K562 (cell line): ENCODE measurements around the gene EIF2S1. TPM values are rescaled to one million over a fixed set of nuclear protein-coding genes. Genes with fewer than 3 reads are reported as not detected.

Experiments used
- ATAC-seq: fragments of 200-7000 bp; cut with Tn5 transposase; 3 replicates; pipeline ENCODE4 v1.9.1; 2020; ENCODE audit warnings: moderate library complexity
- BruUV-seq: library from RNA; stranded (reverse); fragments of 400-500 nt; replicated peaks from 2 replicates; lab custom pipeline; 2021; lab: Mats Ljungman, UMichigan
- CTCF ChIA-PET: fragments of 300-600 bp; formaldehyde crosslinking; extraction: SDS; loops from one replicate; lab custom pipeline; 2021; ENCODE audit warnings: low intra/inter-chr PET ratio; lab: Yijun Ruan, JAX
- POLR2A ChIA-PET: fragments of 300-600, 350-650 bp; sonication (Branson Sonifier 250); formaldehyde crosslinking; extraction: SDS; loops from one replicate; lab custom pipeline; 2021; ENCODE audit warnings: antibody characterized with exemption, inconsistent platforms; lab: Yijun Ruan, JAX
- DNase-seq, 4 experiments: peaks; one replicate each; pipeline versions ENCODE4 v3.0.0 to v3.0.0-alpha.2; 2011 to 2018; ENCODE audit warnings: low spot score in 3 of 4, mixed read lengths in 3 of 4; ENCODE audit errors: extremely low read depth in 1 of 4
- FAIRE-seq: peaks from 2 replicates; lab custom pipeline; 2011; peaks lifted over from hg19 to GRCh38; lab: Jason Lieb, UNC
- H2AFZ ChIP-seq: 2 replicates; pipeline ENCODE4 v1.6.0; 2011; ENCODE audit warnings: low read depth, low read length, control low read depth, inconsistent platforms
- H3K27ac ChIP-seq: fragments of 200-600 bp; 3 replicates; pipeline ENCODE4 v1.8.0; 2011; ENCODE audit warnings: low read depth, mild to moderate bottlenecking, control low read depth, inconsistent platforms, low read length, moderate library complexity, mixed read lengths; ENCODE audit errors: extremely low read depth
- H3K27me3 ChIP-seq, 2 experiments: fragments of 300-600 bp in 1 of 2; 2 replicates in 1 of 2; 3 replicates in 1 of 2; pipeline versions ENCODE4 v1.6.0 to v1.8.0; 2011; ENCODE audit warnings: inconsistent platforms in 2 of 2, low read length in 2 of 2, mild to moderate bottlenecking in 1 of 2, mixed read lengths in 1 of 2, moderate library complexity in 1 of 2; ENCODE audit not compliant: control insufficient read depth in 2 of 2, insufficient read depth in 2 of 2
- H3K36me3 ChIP-seq: fragments of 300-600 bp; 3 replicates; pipeline ENCODE4 v1.8.0; 2011; ENCODE audit warnings: mild to moderate bottlenecking, low read length, inconsistent platforms; ENCODE audit not compliant: control insufficient read depth, insufficient read depth
- H3K4me1 ChIP-seq, 2 experiments: fragments of 200-600 bp in 1 of 2; replicated peaks in 1 of 2; 2 replicates in 1 of 2; 3 replicates in 1 of 2; pipeline versions ENCODE4 v1.5.1 to v1.8.0; 2011; ENCODE audit warnings: inconsistent platforms in 2 of 2, low read length in 2 of 2, mild to moderate bottlenecking in 1 of 2, mixed read lengths in 1 of 2, moderate library complexity in 1 of 2; ENCODE audit not compliant: control insufficient read depth in 2 of 2, insufficient read depth in 2 of 2
- H3K4me2 ChIP-seq: 2 replicates; pipeline ENCODE4 v1.6.1; 2011; ENCODE audit warnings: low read length, control low read depth, inconsistent platforms, mixed read lengths; ENCODE audit not compliant: insufficient read depth
- H3K4me3 ChIP-seq: fragments of 200-600 bp; sonication (generic), shearing (Covaris generic); 2 replicates; pipeline ENCODE4 v1.5.1; 2016; ENCODE audit warnings: control low read depth, inconsistent platforms
- H3K79me2 ChIP-seq: fragments of 200-600 bp; 3 replicates; pipeline ENCODE4 v1.8.0; 2011; ENCODE audit warnings: low read length, inconsistent platforms; ENCODE audit not compliant: control insufficient read depth, insufficient read depth
- H3K9ac ChIP-seq, 2 experiments: 2 replicates each; pipeline versions ENCODE4 v1.6.0 to v1.6.1; 2011; ENCODE audit warnings: low read depth in 2 of 2, low read length in 2 of 2, control low read depth in 1 of 2, inconsistent platforms in 1 of 2, mild to moderate bottlenecking in 1 of 2, mixed read lengths in 1 of 2; ENCODE audit not compliant: insufficient read depth in 1 of 2
- H3K9me1 ChIP-seq: one replicate; pipeline ENCODE4 v1.6.0; 2011; ENCODE audit warnings: inconsistent platforms, mild to moderate bottlenecking, low read length, moderate library complexity; ENCODE audit not compliant: control insufficient read depth, insufficient read depth
- H3K9me3 ChIP-seq: replicated peaks from 2 replicates; pipeline ENCODE4 v1.5.1; 2011; ENCODE audit warnings: low read depth, low read length, inconsistent platforms; ENCODE audit not compliant: control insufficient read depth, insufficient read depth
- H4K20me1 ChIP-seq: replicated peaks from 2 replicates; pipeline ENCODE4 v1.6.1; 2011; ENCODE audit warnings: low read length, inconsistent platforms, mixed read lengths; ENCODE audit not compliant: control insufficient read depth, insufficient read depth
- SRSF1 ChIP-seq: fragments of 200-400 bp; formaldehyde crosslinking; IDR thresholded peaks from 2 replicates; pipeline ENCODE4 v1.6.1; 2017; ENCODE audit warnings: mild to moderate bottlenecking, low read depth, low read length, moderate library complexity
- SRSF7 ChIP-seq: fragments of 200-400 bp; formaldehyde crosslinking; optimal IDR thresholded peaks from 2 replicates; pipeline ENCODE3; 2017; ENCODE audit warnings: mild to moderate bottlenecking, low read depth, low read length
- WGBS: fragments of 100-300 bp; shearing (Covaris generic); methylation state at CpG from one replicate; pipeline ENCODE4 v1.1.6; 2016; ENCODE audit warnings: low coverage, mixed read lengths; ENCODE audit not compliant: insufficient coverage; ENCODE audit errors: missing lambda C conversion rate; 5-methylcytosine and 5-hydroxymethylcytosine counted together
- in situ Hi-C: fragments of 300-500 bp; cut with MboI; formaldehyde crosslinking; loops from 4 replicates; pipeline ENCODE4 v1.15.0; 2018; ENCODE audit warnings: inconsistent platforms, mixed read lengths
- intact Hi-C: fragments of 100-400 bp; cut with micrococcal nuclease; formaldehyde crosslinking; loops from 2 replicates; pipeline ENCODE4 v1.14.2; 2022
- polyA plus RNA-seq, 8 experiments: library from polyadenylated mRNA; depleted of rRNA in 4 of 8; stranded (reverse) in 5 of 8; unstranded in 3 of 8; fragments of >200 nt; fragmentation: Nextera tagmentation in 2 of 8; fragmentation: Illumina TruSeq in 1 of 8; extraction: Ambion mirVana in 2 of 8; extraction: Trizol in 1 of 8; gene quantifications; 2 replicates each; pipeline versions ENCODE4 v1.2.1 to v1.2.3, GENCODE V29; 2011 to 2014; ENCODE audit warnings: inconsistent platforms in 1 of 8, missing spikeins in 1 of 8
- total RNA-seq, 7 experiments: library from RNA; depleted of rRNA in 6 of 7; stranded (reverse); fragments of >200 nt in 6 of 7; fragmentation: Illumina TruSeq in 2 of 7; extraction: Trizol in 2 of 7; gene quantifications; 2 replicates each; pipeline versions ENCODE4 v1.2.1 to v1.2.3, GENCODE V29; 2011 to 2021; ENCODE audit warnings: low replicate concordance in 1 of 7
- TF ChIP-seq, protein P1 (sequence below): IDR thresholded peaks from 2 replicates; pipeline ENCODE4 v1.6.1; 2012; ENCODE audit warnings: low read depth, low read length, improper control_type of control experiment, borderline replicate concordance
- TF ChIP-seq, protein P2 (sequence below): sonication (generic); formaldehyde crosslinking; IDR thresholded peaks from 2 replicates; pipeline ENCODE4 v1.8.0; 2022; ENCODE audit warnings: mild to moderate bottlenecking, missing genetic modification reagents

Gene EIF2S1
- total and polyA plus RNA-seq, 9 of the 15 experiments (the other 6 are each of a cell fraction or from before 2014, with no cell fraction given), result 216 to 1,018 (median 332) TPM

DNA sequence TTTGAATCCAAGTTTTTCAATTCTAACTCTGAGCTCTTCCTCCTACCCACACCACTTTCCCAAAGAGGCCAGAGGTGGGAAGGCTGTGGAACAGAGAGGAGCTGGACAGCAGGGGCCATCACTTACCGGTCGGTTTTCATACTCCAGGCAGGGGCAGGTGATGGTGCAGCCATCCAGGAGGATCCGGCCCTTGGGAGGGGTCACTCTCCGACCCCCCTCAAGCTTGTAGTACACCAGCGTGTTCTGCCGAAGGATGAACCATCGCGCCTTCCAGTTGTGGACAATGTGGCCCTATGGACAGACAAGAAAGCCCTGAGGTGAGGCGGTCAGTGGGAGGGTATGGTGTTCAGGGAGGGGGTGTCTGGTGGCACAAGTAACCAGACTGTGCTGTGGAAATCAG is 37.4 kb downstream of the EIF2S1 start (continued):
- no peak for TF ChIP-seq SRSF1
- TF ChIP-seq, protein P1, sequence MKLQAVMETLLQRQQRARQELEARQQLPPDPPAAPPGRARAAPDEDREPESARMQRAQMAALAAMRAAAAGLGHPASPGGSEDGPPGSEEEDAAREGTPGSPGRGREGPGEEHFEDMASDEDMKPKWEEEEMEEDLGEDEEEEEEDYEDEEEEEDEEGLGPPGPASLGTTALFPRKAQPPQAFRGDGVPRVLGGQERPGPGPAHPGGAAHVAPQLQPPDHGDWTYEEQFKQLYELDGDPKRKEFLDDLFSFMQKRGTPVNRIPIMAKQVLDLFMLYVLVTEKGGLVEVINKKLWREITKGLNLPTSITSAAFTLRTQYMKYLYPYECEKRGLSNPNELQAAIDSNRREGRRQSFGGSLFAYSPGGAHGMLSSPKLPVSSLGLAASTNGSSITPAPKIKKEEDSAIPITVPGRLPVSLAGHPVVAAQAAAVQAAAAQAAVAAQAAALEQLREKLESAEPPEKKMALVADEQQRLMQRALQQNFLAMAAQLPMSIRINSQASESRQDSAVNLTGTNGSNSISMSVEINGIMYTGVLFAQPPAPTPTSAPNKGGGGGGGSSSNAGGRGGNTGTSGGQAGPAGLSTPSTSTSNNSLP, result no peak

DNA sequence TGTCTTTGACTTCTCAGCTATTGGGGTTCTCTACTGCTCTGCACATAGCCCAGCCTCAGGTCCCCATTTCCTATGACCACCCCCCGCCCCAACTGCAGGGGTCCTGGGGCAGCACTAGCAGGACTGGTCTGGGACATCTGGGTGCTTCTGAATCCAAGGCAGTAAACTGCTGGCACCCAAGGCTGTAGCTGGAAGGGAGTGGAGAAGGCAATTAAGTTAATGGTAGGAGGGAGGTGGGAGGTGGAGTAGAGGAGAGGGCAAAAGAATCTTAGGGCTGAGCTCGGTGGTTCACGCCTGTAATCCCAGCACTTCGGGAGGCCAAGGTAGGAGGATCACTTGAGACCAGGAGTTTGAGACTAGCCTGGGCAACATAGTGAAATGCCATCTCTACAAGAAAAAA is 40.3 kb downstream of the EIF2S1 start:
- H3K4me2 ChIP-seq, result no peak overlapping the region
- CTCF ChIA-PET, result no interaction called here
- intact Hi-C loops, result no loop called here
- TF ChIP-seq, protein P2, sequence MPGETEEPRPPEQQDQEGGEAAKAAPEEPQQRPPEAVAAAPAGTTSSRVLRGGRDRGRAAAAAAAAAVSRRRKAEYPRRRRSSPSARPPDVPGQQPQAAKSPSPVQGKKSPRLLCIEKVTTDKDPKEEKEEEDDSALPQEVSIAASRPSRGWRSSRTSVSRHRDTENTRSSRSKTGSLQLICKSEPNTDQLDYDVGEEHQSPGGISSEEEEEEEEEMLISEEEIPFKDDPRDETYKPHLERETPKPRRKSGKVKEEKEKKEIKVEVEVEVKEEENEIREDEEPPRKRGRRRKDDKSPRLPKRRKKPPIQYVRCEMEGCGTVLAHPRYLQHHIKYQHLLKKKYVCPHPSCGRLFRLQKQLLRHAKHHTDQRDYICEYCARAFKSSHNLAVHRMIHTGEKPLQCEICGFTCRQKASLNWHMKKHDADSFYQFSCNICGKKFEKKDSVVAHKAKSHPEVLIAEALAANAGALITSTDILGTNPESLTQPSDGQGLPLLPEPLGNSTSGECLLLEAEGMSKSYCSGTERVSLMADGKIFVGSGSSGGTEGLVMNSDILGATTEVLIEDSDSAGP (CRISPR knock-in tag), result no peak
- no peak for TF ChIP-seq SRSF7
- no peak overlapping the region for H3K4me3 ChIP-seq
- no peak overlapping the region for H3K9ac ChIP-seq
- DNase-seq (no peak), ATAC-seq (no peak), FAIRE-seq (no peak)
- no peak overlapping the region; the same call in 1 of the 2 replicates for H2AFZ ChIP-seq
- H3K27me3 ChIP-seq, result no peaks in the 10 kb centered on the region
- no peaks in the 10 kb centered on the region for H4K20me1 ChIP-seq
- no peaks in the 10 kb centered on the region for H3K79me2 ChIP-seq
- WGBS, result 31% methylated on average over 4 of the region's 4 CpGs
- no TSS peak for BruUV-seq
- H3K36me3 ChIP-seq, result no peaks in the 10 kb centered on the region
- in situ Hi-C loops, result no loop called here
- POLR2A ChIA-PET, result interaction anchor here (0.9 to 1.2 kb wide), 2 partner anchors 41 to 43 kb away, joined by 3 read pairs; partner anchors contain the start of genes ATP6V1D and EIF2S1
- no peaks in the 10 kb centered on the region for H3K9me3 ChIP-seq
- H3K4me1 ChIP-seq, result no peaks in the 10 kb centered on the region
- H3K9me1 ChIP-seq, result no peaks in the 10 kb centered on the region
- H3K27ac ChIP-seq, result no peak overlapping the region
